ENCODE measurements around the gene H2BK1.

- TF ChIP-seq CTCF (optimal IDR thresholded peaks at IDR 0.05 in 1 of 3, IDR thresholded peaks at IDR 0.05 in 1 of 3, conservative IDR thresholded peaks at IDR 0.05 in 1 of 3; ENCODE audit: extremely low read depth in 1 of 3, insufficient read depth in 2 of 3, low read length in 3 of 3) (no peak), EZH2 (IDR thresholded peaks at IDR 0.05; ENCODE audit: low read length) (no peak)
Observed at GRCh38 chr7:151192002-151192539, 18.2 kb downstream of the H2BK1 start.
